H1 (cell line): ENCODE results near the gene MEGF11. TPM values are rescaled to one million over a fixed set of nuclear protein-coding genes. Genes with fewer than 3 reads are reported as not detected.
A peak's percentile ranks its signal among the peaks of the same experiment; 100 is the strongest.

Experiments
- CREB1 ChIP-seq: IDR thresholded peaks from 2 replicates; pipeline ENCODE4 v1.6.1; 2012; ENCODE audit warnings: inconsistent platforms
- JUN ChIP-seq: IDR thresholded peaks from 2 replicates; pipeline ENCODE4 v1.6.1; 2011; ENCODE audit warnings: low read depth, mild to moderate bottlenecking, improper control_type of control experiment, low read length
- MAX ChIP-seq: IDR thresholded peaks from 2 replicates; pipeline ENCODE4 v1.6.1; 2012; ENCODE audit warnings: inconsistent platforms
- RAD21 ChIP-seq, 2 experiments: IDR thresholded peaks in 1 of 2; conservative IDR thresholded peaks in 1 of 2; 2 replicates each; pipeline ENCODE4 v1.6.1; 2011; ENCODE audit warnings: low read depth in 2 of 2, low read length in 2 of 2, improper control_type of control experiment in 1 of 2, inconsistent platforms in 1 of 2, mild to moderate bottlenecking in 1 of 2, moderate library complexity in 1 of 2
- SP1 ChIP-seq: IDR thresholded peaks from 2 replicates; pipeline ENCODE4 v1.6.1; 2011; ENCODE audit warnings: low read depth, low read length
- SRF ChIP-seq: IDR thresholded peaks from 2 replicates; pipeline ENCODE4 v1.6.1; 2011; ENCODE audit warnings: mild to moderate bottlenecking, low read depth, low read length, moderate library complexity
- TCF12 ChIP-seq: IDR thresholded peaks from 2 replicates; pipeline ENCODE4 v1.6.1; 2011; ENCODE audit warnings: low read depth, mild to moderate bottlenecking, low read length
- TEAD4 ChIP-seq: IDR thresholded peaks from 2 replicates; pipeline ENCODE4 v1.6.1; 2012; ENCODE audit warnings: low read depth, low read length, inconsistent platforms, mixed read lengths
- YY1 ChIP-seq: IDR thresholded peaks from 2 replicates; pipeline ENCODE4 v1.6.1; 2011; ENCODE audit warnings: low read depth, mild to moderate bottlenecking, low read length
- polyA plus RNA-seq, 7 experiments: library from polyadenylated mRNA; depleted of rRNA in 3 of 7; stranded (reverse) in 5 of 7; unstranded in 2 of 7; fragments of >200 nt in 5 of 7; fragments of 200-250 nt in 2 of 7; gene quantifications; 1 replicate in 5 of 7; 2 replicates in 1 of 7; 4 replicates in 1 of 7; pipeline versions ENCODE4 v1.2.1 to v1.2.3, GENCODE V29; 2011 to 2013; ENCODE audit warnings: missing spikeins in 2 of 7, mixed read lengths in 2 of 7
- total RNA-seq: library from RNA; stranded (reverse); fragmentation: NEBNext Ultra II Directional; extraction: Animal tissue kit (Norgen Biotek cat#: 25700); gene quantifications from 2 replicates; pipeline ENCODE4 v1.2.1, GENCODE V29; 2021

Gene MEGF11
- total and polyA plus RNA-seq, 2 of the 8 experiments (the other 6 are each of a cell fraction or from before 2014, with no cell fraction given) = 4.4 to 4.8 TPM

GRCh38 chr15:66042624-66043023 is 210.9 kb downstream of the MEGF11 start (continued):
- peak; percentile 94 for TF ChIP-seq CREB1
- peak; percentile 88 for TF ChIP-seq SRF
- peak; percentile 42; the same call in 1 of the 2 replicates for TF ChIP-seq MAX
- peak; percentile 22; the same call in 1 of the 2 replicates for TF ChIP-seq SP1
- peak; percentile 83 for TF ChIP-seq JUN
- TF ChIP-seq TCF12 = no peak
- TF ChIP-seq YY1 = peak; percentile 52; the same call in 1 of the 2 replicates
- TF ChIP-seq RAD21 (IDR thresholded peaks at IDR 0.05 in 1 of 2, conservative IDR thresholded peaks at IDR 0.05 in 1 of 2; ENCODE audit: low read depth in 2 of 2, low read length in 2 of 2) = peak; percentile 1 to 16; a peak in 1 of 4 replicates
- TF ChIP-seq TEAD4 = peak; percentile 65
